ENCODE results near the gene FALEC.
A peak's percentile ranks its signal among the peaks of the same experiment; 100 is the strongest.

FALEC gene

GRCh38 chr1:150511985-150512660 lies 3.4 kb upstream of the FALEC start:
- no peaks in the 10 kb centered on the region; the same call in 1 of the 2 replicates for H3K36me3 ChIP-seq (ENCODE audit: insufficient read depth, low read length)
- H3K27me3 ChIP-seq (ENCODE audit: insufficient read depth, low read length), result no peaks in the 10 kb centered on the region
- no peak overlapping the region for H3K4me3 ChIP-seq (ENCODE audit: low read depth, low read length)
- no peak overlapping the region for H2AFZ ChIP-seq (ENCODE audit: low read length, unreplicated experiment)
- H3K79me2 ChIP-seq (ENCODE audit: control insufficient read depth, insufficient read depth, low read length, unreplicated experiment), result peaks cover 7% of the 10 kb centered on the region
- H3K4me1 ChIP-seq (ENCODE audit: control insufficient read depth, insufficient read depth, low read length, unreplicated experiment), result peaks cover 31% of the 10 kb centered on the region
- H3K27ac ChIP-seq (ENCODE audit: low read depth, low read length), result no peak overlapping the region

- H3K79me2 ChIP-seq (ENCODE audit: control insufficient read depth, insufficient read depth, low read length, unreplicated experiment), result peaks cover 7% of the 10 kb centered on the region
Measured at GRCh38 chr1:150512846-150513245, 2.7 kb upstream of the FALEC start.

GRCh38 chr1:150513351-150513791 lies 2.2 kb upstream of the FALEC start:
- Histone ChIP-seq H3K27ac (ENCODE audit: low read depth, low read length) (no peak overlapping the region), H3K36me3 (ENCODE audit: insufficient read depth, low read length) (no peaks in the 10 kb centered on the region; the same call in 1 of the 2 replicates), H3K4me1 (ENCODE audit: control insufficient read depth, insufficient read depth, low read length, unreplicated experiment) (peaks cover 22% of the 10 kb centered on the region), H3K4me3 (ENCODE audit: low read depth, low read length) (no peak overlapping the region), H3K79me2 (ENCODE audit: control insufficient read depth, insufficient read depth, low read length, unreplicated experiment) (peaks cover 7% of the 10 kb centered on the region), H3K27me3 (ENCODE audit: insufficient read depth, low read length) (no peaks in the 10 kb centered on the region), H2AFZ (ENCODE audit: low read length, unreplicated experiment) (no peak overlapping the region)

More at GRCh38 chr1:150512846-150513245, 2.7 kb upstream of the FALEC start:
- Histone ChIP-seq H3K4me3 (ENCODE audit: low read depth, low read length) (no peak overlapping the region), H2AFZ (ENCODE audit: low read length, unreplicated experiment) (no peak overlapping the region), H3K27ac (ENCODE audit: low read depth, low read length) (no peak overlapping the region), H3K36me3 (ENCODE audit: insufficient read depth, low read length) (no peaks in the 10 kb centered on the region; the same call in 1 of the 2 replicates), H3K4me1 (ENCODE audit: control insufficient read depth, insufficient read depth, low read length, unreplicated experiment) (peaks cover 27% of the 10 kb centered on the region), H3K27me3 (ENCODE audit: insufficient read depth, low read length) (no peaks in the 10 kb centered on the region)

GRCh38 chr1:150514260-150514659 lies 1.3 kb upstream of the FALEC start:
- H2AFZ ChIP-seq (ENCODE audit: low read length, unreplicated experiment), result no peak overlapping the region
- H3K4me3 ChIP-seq (ENCODE audit: low read depth, low read length), result no peak overlapping the region
- peaks cover under 1% of the 10 kb centered on the region for H3K79me2 ChIP-seq (ENCODE audit: control insufficient read depth, insufficient read depth, low read length, unreplicated experiment)
- H3K27me3 ChIP-seq (ENCODE audit: insufficient read depth, low read length), result no peaks in the 10 kb centered on the region
- H3K36me3 ChIP-seq (ENCODE audit: insufficient read depth, low read length), result no peaks in the 10 kb centered on the region; the same call in 1 of the 2 replicates
- no peak overlapping the region for H3K27ac ChIP-seq (ENCODE audit: low read depth, low read length)
- peaks cover 14% of the 10 kb centered on the region for H3K4me1 ChIP-seq (ENCODE audit: control insufficient read depth, insufficient read depth, low read length, unreplicated experiment)

- Histone ChIP-seq H3K4me1 (ENCODE audit: control insufficient read depth, insufficient read depth, low read length, unreplicated experiment) (peaks cover 14% of the 10 kb centered on the region), H3K27ac (ENCODE audit: low read depth, low read length) (no peak overlapping the region), H3K79me2 (ENCODE audit: control insufficient read depth, insufficient read depth, low read length, unreplicated experiment) (no peaks in the 10 kb centered on the region), H3K4me3 (ENCODE audit: low read depth, low read length) (peak overlapping the region; percentile 72), H2AFZ (ENCODE audit: low read length, unreplicated experiment) (peak overlapping the region; percentile 33), H3K27me3 (ENCODE audit: insufficient read depth, low read length) (no peaks in the 10 kb centered on the region), H3K36me3 (ENCODE audit: insufficient read depth, low read length) (no peaks in the 10 kb centered on the region; the same call in 1 of the 2 replicates)
Measured at GRCh38 chr1:150514913-150515327, 632 bp upstream of the FALEC start.

- Histone ChIP-seq H3K27me3 (ENCODE audit: insufficient read depth, low read length) (no peaks in the 10 kb centered on the region), H3K4me3 (ENCODE audit: low read depth, low read length) (peak overlapping the region; percentile 72), H2AFZ (ENCODE audit: low read length, unreplicated experiment) (peak overlapping the region; percentile 70), H3K36me3 (ENCODE audit: insufficient read depth, low read length) (no peaks in the 10 kb centered on the region; the same call in 1 of the 2 replicates), H3K4me1 (ENCODE audit: control insufficient read depth, insufficient read depth, low read length, unreplicated experiment) (peaks cover 14% of the 10 kb centered on the region), H3K79me2 (ENCODE audit: control insufficient read depth, insufficient read depth, low read length, unreplicated experiment) (no peaks in the 10 kb centered on the region), H3K27ac (ENCODE audit: low read depth, low read length) (no peak overlapping the region)
Measured at GRCh38 chr1:150516050-150516591, 569 bp downstream of the FALEC start.

GRCh38 chr1:150516616-150517015 lies 1.1 kb downstream of the FALEC start:
- Histone ChIP-seq H3K4me3 (ENCODE audit: low read depth, low read length) (peak overlapping the region; percentile 72), H3K79me2 (ENCODE audit: control insufficient read depth, insufficient read depth, low read length, unreplicated experiment) (no peaks in the 10 kb centered on the region), H3K27me3 (ENCODE audit: insufficient read depth, low read length) (no peaks in the 10 kb centered on the region), H3K4me1 (ENCODE audit: control insufficient read depth, insufficient read depth, low read length, unreplicated experiment) (peaks cover 14% of the 10 kb centered on the region), H3K27ac (ENCODE audit: low read depth, low read length) (no peak overlapping the region), H3K36me3 (ENCODE audit: insufficient read depth, low read length) (no peaks in the 10 kb centered on the region; the same call in 1 of the 2 replicates), H2AFZ (ENCODE audit: low read length, unreplicated experiment) (peak overlapping the region; percentile 70)

- H3K27me3 ChIP-seq (ENCODE audit: insufficient read depth, low read length), result no peaks in the 10 kb centered on the region
- no peaks in the 10 kb centered on the region for H3K79me2 ChIP-seq (ENCODE audit: control insufficient read depth, insufficient read depth, low read length, unreplicated experiment)
- no peak overlapping the region for H3K27ac ChIP-seq (ENCODE audit: low read depth, low read length)
- H3K36me3 ChIP-seq (ENCODE audit: insufficient read depth, low read length), result no peaks in the 10 kb centered on the region
- H3K4me1 ChIP-seq (ENCODE audit: control insufficient read depth, insufficient read depth, low read length, unreplicated experiment), result peaks cover 3% of the 10 kb centered on the region
- H3K4me3 ChIP-seq (ENCODE audit: low read depth, low read length), result no peak overlapping the region
- no peak overlapping the region for H2AFZ ChIP-seq (ENCODE audit: low read length, unreplicated experiment)
Measured at GRCh38 chr1:150521196-150521968, 5.8 kb downstream of the FALEC start.

- Histone ChIP-seq H3K27me3 (ENCODE audit: insufficient read depth, low read length) (no peaks in the 10 kb centered on the region), H3K79me2 (ENCODE audit: control insufficient read depth, insufficient read depth, low read length, unreplicated experiment) (no peaks in the 10 kb centered on the region), H3K27ac (ENCODE audit: low read depth, low read length) (no peak overlapping the region), H3K4me3 (ENCODE audit: low read depth, low read length) (no peak overlapping the region), H2AFZ (ENCODE audit: low read length, unreplicated experiment) (no peak overlapping the region), H3K36me3 (ENCODE audit: insufficient read depth, low read length) (no peaks in the 10 kb centered on the region), H3K4me1 (ENCODE audit: control insufficient read depth, insufficient read depth, low read length, unreplicated experiment) (peaks cover 13% of the 10 kb centered on the region)
Measured at GRCh38 chr1:150525348-150525747, 9.8 kb downstream of the FALEC start.

GRCh38 chr1:150528196-150528595 lies 12.6 kb downstream of the FALEC start:
- Histone ChIP-seq H3K27me3 (ENCODE audit: insufficient read depth, low read length) (no peaks in the 10 kb centered on the region), H3K4me1 (ENCODE audit: control insufficient read depth, insufficient read depth, low read length, unreplicated experiment) (peaks cover 13% of the 10 kb centered on the region), H3K27ac (ENCODE audit: low read depth, low read length) (peak overlapping the region; percentile 14; the same call in 1 of the 2 replicates), H3K79me2 (ENCODE audit: control insufficient read depth, insufficient read depth, low read length, unreplicated experiment) (no peaks in the 10 kb centered on the region), H3K36me3 (ENCODE audit: insufficient read depth, low read length) (no peaks in the 10 kb centered on the region), H2AFZ (ENCODE audit: low read length, unreplicated experiment) (no peak overlapping the region), H3K4me3 (ENCODE audit: low read depth, low read length) (no peak overlapping the region)

Measured in ACC112 (cell line).